Ectodermal cell (in vitro differentiated cells): Measurements from ENCODE around the gene RNF149.
A peak's percentile ranks its signal among the peaks of the same experiment; 100 is the strongest.

Experiments
- H3K27ac ChIP-seq: 2 replicates; pipeline ENCODE4 v1.7.0; 2013; ENCODE audit warnings: mild to moderate bottlenecking, low read depth, low read length; ENCODE audit not compliant: insufficient read depth, poor library complexity, severe bottlenecking
- H3K27me3 ChIP-seq: 2 replicates; pipeline ENCODE4 v1.7.0; 2013; ENCODE audit warnings: mild to moderate bottlenecking, low read length; ENCODE audit not compliant: insufficient read depth, control insufficient read depth, poor library complexity, severe bottlenecking
- H3K36me3 ChIP-seq: one replicate; pipeline ENCODE4 v1.7.0; 2013; ENCODE audit warnings: low read length; ENCODE audit not compliant: control insufficient read depth, insufficient read depth
- H3K4me1 ChIP-seq: one replicate; pipeline ENCODE4 v1.7.0; 2013; ENCODE audit warnings: low read length; ENCODE audit not compliant: control insufficient read depth, insufficient read depth
- H3K4me3 ChIP-seq: 2 replicates; pipeline ENCODE4 v1.7.0; 2013; ENCODE audit warnings: low read depth, low read length, control low read depth; ENCODE audit not compliant: insufficient read depth
- H3K9me3 ChIP-seq: 2 replicates; pipeline ENCODE4 v1.7.0; 2013; ENCODE audit warnings: mild to moderate bottlenecking, low read length, moderate library complexity; ENCODE audit not compliant: control insufficient read depth
- WGBS, 2 experiments: methylation state at CpG; one replicate each; pipeline ENCODE4 v1.1.7; 2013; ENCODE audit warnings: missing lambda C conversion rate in 2 of 2; 5-methylcytosine and 5-hydroxymethylcytosine counted together

Gene RNF149

DNA sequence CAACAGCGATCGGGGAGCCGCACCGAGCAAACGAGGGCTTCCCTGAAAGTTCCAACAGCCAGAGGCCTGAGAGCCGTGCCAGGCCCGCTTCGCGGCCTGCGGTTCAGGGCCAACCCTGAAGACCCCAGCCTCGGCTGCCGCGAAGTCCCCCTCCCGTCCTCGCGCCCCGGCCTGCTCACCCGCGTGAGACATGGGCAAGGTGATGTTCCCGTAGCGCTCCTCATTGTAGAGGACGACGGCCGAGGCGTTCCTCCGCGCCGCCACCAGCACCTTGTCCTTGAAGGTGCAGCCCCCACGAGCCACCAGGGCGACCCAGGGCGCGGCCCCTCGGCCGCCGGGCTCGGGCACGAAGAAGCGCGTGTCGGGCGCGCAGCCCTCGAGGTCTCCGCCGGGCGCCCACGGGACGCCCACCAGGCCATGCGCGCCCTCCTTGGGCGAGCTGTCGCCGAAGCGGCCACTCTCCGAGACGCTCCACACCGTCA, 510 bp downstream of the RNF149 start:
- H3K27ac ChIP-seq: no peak overlapping the region
- H3K4me3 ChIP-seq: peak overlapping the region; percentile 85
- H3K4me1 ChIP-seq: no peaks in the 10 kb centered on the region
- no peaks in the 10 kb centered on the region for H3K9me3 ChIP-seq
- H3K27me3 ChIP-seq: peaks cover 12% of the 10 kb centered on the region
- H3K36me3 ChIP-seq: no peaks in the 10 kb centered on the region
- WGBS, 2 experiments: 4% methylated on average over 57 of the region's 57 CpGs

DNA sequence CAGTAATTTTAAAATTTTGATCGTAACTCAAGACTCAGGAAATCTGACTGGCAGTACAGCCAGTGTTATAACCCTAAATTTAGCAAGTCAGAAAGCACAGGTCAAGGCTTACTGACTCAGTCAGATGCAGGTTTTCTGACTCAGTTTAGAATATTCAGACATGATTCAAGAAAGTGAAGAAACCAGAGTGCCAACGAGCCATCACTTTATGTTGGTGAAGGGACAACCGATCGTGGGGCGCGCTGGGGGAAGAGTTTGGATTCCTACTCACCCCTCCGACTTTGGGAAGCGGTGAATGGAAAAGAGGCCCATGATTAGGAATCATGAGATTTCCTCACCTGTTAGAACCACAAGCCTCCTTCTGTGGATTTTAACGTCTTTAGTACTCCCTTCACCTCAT, 998 bp downstream of the RNF149 start:
- 75 to 79% methylated on average over 9 of the region's 9 CpGs for WGBS, 2 experiments
- H3K27ac ChIP-seq: no peak overlapping the region
- H3K4me1 ChIP-seq: no peaks in the 10 kb centered on the region
- peaks cover 12% of the 10 kb centered on the region for H3K27me3 ChIP-seq
- peak overlapping the region; percentile 85 for H3K4me3 ChIP-seq
- H3K36me3 ChIP-seq: no peaks in the 10 kb centered on the region
- no peaks in the 10 kb centered on the region for H3K9me3 ChIP-seq

DNA sequence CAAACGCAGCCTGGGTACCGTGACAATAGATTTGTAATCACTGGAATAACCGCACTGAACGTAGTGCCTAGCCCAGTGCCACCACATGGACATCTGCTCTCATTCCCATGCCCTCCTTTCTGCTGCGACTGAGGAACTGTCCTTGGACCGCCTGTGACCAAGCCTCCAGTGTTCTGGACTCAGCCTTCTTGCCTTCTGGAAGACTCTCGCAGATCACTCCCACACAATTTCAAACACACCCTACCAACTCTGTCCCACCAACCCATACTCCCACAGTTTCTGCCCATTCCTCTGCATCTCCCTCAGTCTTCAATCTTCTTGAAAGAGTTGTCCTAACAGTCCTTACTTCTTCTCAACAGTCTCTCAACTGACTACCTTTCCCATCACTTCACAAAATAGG, 2.1 kb downstream of the RNF149 start:
- H3K36me3 ChIP-seq: no peaks in the 10 kb centered on the region
- 90 to 91% methylated on average over 7 of the region's 7 CpGs for WGBS, 2 experiments
- H3K27ac ChIP-seq: no peak overlapping the region
- no peaks in the 10 kb centered on the region for H3K4me1 ChIP-seq
- no peaks in the 10 kb centered on the region for H3K9me3 ChIP-seq
- H3K4me3 ChIP-seq: no peak overlapping the region
- H3K27me3 ChIP-seq: peaks cover 12% of the 10 kb centered on the region

DNA sequence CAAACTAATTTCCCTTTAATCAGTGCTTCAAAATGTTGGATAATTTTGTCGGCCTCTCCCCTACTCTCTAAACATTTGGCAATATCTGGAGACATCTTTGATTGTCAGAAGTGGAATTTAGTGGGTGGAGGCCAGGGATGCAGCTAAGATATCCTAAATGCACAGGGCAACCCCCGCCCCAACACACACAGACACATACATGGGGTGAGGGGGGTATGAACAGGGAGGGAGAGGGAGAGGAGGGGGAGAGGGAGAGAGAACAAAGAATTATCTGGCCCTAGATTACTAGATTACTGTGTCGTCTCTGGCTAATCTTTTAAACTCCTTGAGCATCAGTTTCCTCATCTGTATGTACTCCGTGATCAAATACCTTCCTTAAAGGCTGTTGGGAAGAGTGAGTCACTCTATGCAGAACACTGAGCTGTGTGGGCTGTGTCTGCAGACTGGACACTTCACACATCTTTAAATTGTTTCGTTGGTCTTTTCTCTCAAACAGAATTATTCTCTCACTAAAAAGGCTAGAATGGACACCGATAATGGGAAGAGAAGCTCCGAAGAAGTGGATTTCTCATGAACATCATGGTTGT, 2.9 kb downstream of the RNF149 start:
- no peaks in the 10 kb centered on the region for H3K9me3 ChIP-seq
- H3K27me3 ChIP-seq: peaks cover 12% of the 10 kb centered on the region
- no peak overlapping the region for H3K4me3 ChIP-seq
- no peaks in the 10 kb centered on the region for H3K36me3 ChIP-seq
- H3K4me1 ChIP-seq: no peaks in the 10 kb centered on the region
- WGBS, 2 experiments: 94 to 95% methylated on average over 6 to 7 of the region's 7 CpGs
- no peak overlapping the region for H3K27ac ChIP-seq

DNA sequence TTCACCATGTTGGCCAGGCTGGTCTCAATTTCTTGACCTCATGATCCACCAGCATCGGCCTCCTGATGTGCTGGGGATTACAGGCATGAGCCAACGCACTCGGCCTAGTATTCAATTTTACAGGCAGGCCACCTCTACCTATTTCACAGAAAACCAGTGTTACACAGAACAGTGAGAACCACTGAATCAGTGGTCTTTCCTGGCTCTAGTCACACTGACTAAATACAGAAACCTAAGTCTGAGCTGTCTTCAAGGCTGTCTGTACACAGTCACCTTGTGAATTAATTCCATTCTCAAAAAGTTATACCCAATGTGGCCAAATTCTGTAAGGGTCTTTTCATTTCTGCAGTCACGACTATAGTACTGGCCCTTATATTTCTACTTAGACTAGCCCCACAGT, 3.5 kb downstream of the RNF149 start:
- WGBS, 2 experiments: 89 to 90% methylated on average over 4 of the region's 4 CpGs
- Histone ChIP-seq H3K27me3 (peaks cover 12% of the 10 kb centered on the region), H3K9me3 (no peaks in the 10 kb centered on the region), H3K36me3 (no peaks in the 10 kb centered on the region), H3K4me1 (no peaks in the 10 kb centered on the region), H3K4me3 (no peak overlapping the region), H3K27ac (no peak overlapping the region)

DNA sequence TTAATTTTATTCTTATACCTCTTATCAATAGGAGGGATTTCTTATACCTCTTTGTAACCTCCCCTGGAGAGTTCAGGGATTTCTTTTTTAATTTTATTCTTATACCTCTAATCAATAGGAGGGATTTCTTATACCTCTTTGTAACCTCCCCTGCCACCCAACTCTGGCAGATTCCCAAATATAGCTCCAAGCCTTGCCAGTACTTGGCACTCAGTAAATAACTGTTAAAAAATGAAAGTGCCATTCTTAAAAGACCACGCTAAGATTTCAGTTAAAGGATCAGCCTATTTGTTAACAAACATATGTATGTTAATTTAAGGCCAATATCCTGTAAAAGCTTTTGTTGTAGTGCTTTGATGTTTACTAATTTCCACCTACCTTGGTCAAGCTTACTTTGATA, 4.8 kb downstream of the RNF149 start:
- 91% methylated on average over 1 of the region's 1 CpG; no CpG with 5 or more reads in 1 of the 2 experiments for WGBS, 2 experiments
- Histone ChIP-seq H3K4me1 (no peaks in the 10 kb centered on the region), H3K36me3 (no peaks in the 10 kb centered on the region), H3K9me3 (no peaks in the 10 kb centered on the region), H3K4me3 (no peak overlapping the region), H3K27me3 (peaks cover 12% of the 10 kb centered on the region), H3K27ac (no peak overlapping the region)

DNA sequence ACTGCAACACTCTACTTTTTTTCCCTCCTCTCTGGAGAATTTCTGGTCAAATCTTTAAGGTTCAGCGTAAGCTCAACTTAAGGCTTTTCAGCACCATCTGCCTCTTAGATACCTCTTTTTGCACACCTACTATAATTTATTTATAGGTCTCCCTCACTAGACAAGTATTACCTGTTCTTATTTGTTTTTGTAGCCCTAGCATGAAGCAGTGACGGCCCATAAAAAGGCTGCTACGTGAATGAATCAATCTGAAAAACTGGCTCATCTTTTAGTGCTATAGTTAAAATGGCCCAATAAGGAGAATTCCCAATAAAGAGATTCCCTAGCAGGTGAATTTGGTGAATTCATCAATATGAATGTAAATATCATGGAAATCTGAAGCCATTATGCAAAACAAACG, 6.5 kb downstream of the RNF149 start:
- Histone ChIP-seq H3K9me3 (no peaks in the 10 kb centered on the region), H3K4me3 (no peak overlapping the region), H3K36me3 (no peaks in the 10 kb centered on the region), H3K27ac (no peak overlapping the region), H3K27me3 (no peaks in the 10 kb centered on the region), H3K4me1 (no peaks in the 10 kb centered on the region)
- WGBS, 2 experiments: 85 to 95% methylated on average over 4 of the region's 4 CpGs

DNA sequence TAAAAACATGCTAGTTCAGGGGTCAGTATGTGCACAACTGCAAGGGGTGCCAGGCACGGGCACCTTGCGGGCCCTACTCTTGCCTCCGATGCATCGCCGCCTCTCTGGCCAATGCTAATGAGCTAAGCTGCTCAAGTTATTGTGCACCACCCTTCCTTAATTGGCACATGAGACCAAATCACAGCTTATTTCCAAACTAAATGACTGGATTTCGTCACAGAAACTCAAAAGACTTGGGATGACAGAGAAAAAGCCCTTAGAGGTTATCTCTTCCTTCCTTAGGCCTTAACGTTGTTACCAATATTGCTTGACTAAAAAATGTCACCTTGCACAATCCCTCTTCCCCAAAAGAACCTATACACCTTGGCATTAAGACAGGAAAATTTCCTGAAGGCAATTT, 7.7 kb downstream of the RNF149 start:
- H3K4me3 ChIP-seq: no peak overlapping the region
- H3K27me3 ChIP-seq: no peaks in the 10 kb centered on the region
- H3K36me3 ChIP-seq: no peaks in the 10 kb centered on the region
- no peaks in the 10 kb centered on the region for H3K4me1 ChIP-seq
- no peak overlapping the region for H3K27ac ChIP-seq
- no peaks in the 10 kb centered on the region for H3K9me3 ChIP-seq
- WGBS, 2 experiments: 67 to 68% methylated on average over 7 of the region's 7 CpGs

DNA sequence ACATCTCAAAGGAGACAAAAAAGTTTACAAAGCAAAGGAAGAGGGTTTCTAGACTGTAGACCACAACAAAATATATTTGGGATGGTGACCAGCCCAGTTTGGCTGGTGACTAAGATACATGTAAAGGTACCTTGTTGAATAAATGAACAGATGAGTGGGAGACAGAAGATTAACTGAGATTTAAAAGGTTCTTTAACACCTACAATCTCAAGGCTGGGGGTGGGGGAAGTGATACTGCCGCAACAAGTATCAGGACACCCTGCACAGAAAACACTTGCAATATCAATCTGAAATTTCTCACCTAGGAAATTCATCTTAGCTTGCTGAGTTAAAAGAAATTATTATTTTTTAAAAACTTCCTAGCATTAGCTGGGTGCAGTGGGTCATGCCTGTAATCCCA, 8.3 kb downstream of the RNF149 start:
- H3K27ac ChIP-seq: no peak overlapping the region
- no peak overlapping the region for H3K4me3 ChIP-seq
- H3K36me3 ChIP-seq: no peaks in the 10 kb centered on the region
- H3K9me3 ChIP-seq: no peaks in the 10 kb centered on the region
- 100% methylated on average over 1 of the region's 1 CpG; no CpG with 5 or more reads in 1 of the 2 experiments for WGBS, 2 experiments
- H3K27me3 ChIP-seq: no peaks in the 10 kb centered on the region
- no peaks in the 10 kb centered on the region for H3K4me1 ChIP-seq

DNA sequence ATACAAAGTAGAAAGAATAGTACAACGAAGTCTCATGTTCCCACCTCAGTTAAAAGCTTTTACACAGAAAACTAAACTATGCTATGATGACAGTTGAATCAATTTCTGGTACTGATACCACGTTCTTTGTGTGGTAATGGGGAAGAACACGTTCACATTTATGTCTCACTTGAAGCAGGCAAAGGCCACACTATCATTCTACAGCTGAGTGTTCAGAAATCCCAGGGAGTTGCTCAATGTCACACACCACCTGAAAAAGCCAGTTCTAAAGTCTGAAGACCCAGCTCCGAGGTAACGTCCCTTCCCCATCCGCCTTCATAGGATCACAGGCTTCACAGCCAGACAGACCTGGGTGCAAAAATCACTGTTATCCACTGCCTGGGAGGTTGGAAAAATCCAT, 8.9 kb downstream of the RNF149 start:
- 90 to 94% methylated on average over 5 to 6 of the region's 6 CpGs for WGBS, 2 experiments
- no peaks in the 10 kb centered on the region for H3K36me3 ChIP-seq
- no peaks in the 10 kb centered on the region for H3K9me3 ChIP-seq
- H3K4me3 ChIP-seq: no peak overlapping the region
- H3K27ac ChIP-seq: no peak overlapping the region
- H3K4me1 ChIP-seq: no peaks in the 10 kb centered on the region
- H3K27me3 ChIP-seq: no peaks in the 10 kb centered on the region

DNA sequence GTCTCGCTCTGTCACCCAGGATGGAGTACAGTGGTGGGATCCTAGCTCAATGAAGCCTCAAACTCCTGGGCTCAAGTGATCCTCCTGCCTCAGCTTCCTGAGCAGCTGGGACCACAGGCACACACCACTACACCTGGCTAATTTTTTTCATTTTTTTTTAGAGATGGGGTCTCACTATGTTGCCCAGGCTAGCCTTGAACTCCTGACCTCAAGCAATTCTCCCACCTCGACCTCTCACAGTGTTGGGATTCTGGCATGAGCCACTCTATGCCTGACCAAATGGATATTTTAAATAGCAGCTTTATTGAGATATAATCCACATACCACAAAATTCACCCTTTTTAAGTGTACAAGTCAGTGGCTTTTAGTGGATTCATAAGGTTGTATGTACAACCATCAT, 11.1 kb downstream of the RNF149 start:
- no peaks in the 10 kb centered on the region for H3K9me3 ChIP-seq
- H3K36me3 ChIP-seq: no peaks in the 10 kb centered on the region
- no peak overlapping the region for H3K4me3 ChIP-seq
- no peak overlapping the region for H3K27ac ChIP-seq
- WGBS, 2 experiments: 90 to 97% methylated on average over 2 of the region's 2 CpGs
- no peaks in the 10 kb centered on the region for H3K27me3 ChIP-seq
- H3K4me1 ChIP-seq: no peaks in the 10 kb centered on the region
